GM13976 (cell line): ENCODE data around the gene DSCAM.
"Not testable (repeated sequence)": the region's sequence is repeated elsewhere in the genome, so short reads cannot be mapped to it uniquely, and the experiment has no call there.

ENCODE experiments used
- DNase-seq: peaks from one replicate; pipeline ENCODE4 v3.0.0; 2012; ENCODE audit warnings: low spot score
- CTCF ChIP-seq: IDR thresholded peaks from 2 replicates; pipeline ENCODE4 v1.5.1; 2012; ENCODE audit warnings: borderline replicate concordance, mild to moderate bottlenecking; ENCODE audit not compliant: insufficient read depth; ENCODE audit errors: extremely low read depth, missing control alignments, control extremely low read depth
- in situ Hi-C: fragments of 300-500 bp; cut with MboI; formaldehyde crosslinking; loops from one replicate; pipeline ENCODE4 v1.12.0; 2022; ENCODE audit warnings: low sequenced_read_pairs, mixed read lengths, inconsistent platforms; ENCODE audit not compliant: unreplicated experiment

The DSCAM gene

GRCh38 chr21:40191196-40191595, 655.8 kb downstream of the DSCAM start:
- DNase-seq = no peak
- in situ Hi-C loops = no loop called here
- no peak for TF ChIP-seq CTCF

- no peak for DNase-seq
- in situ Hi-C loops = no loop called here
- no peak for TF ChIP-seq CTCF
These were observed 658.9 kb downstream of the DSCAM start for GRCh38 chr21:40187946-40188654.

- in situ Hi-C loops = no loop called here
- TF ChIP-seq CTCF = no peak
- DNase-seq = no peak
These were observed 659.7 kb downstream of the DSCAM start for GRCh38 chr21:40187244-40187643.

GRCh38 chr21:40186045-40186444, 660.9 kb downstream of the DSCAM start:
- no peak for DNase-seq
- in situ Hi-C loops = no loop called here
- TF ChIP-seq CTCF = no peak

- no peak for DNase-seq
- TF ChIP-seq CTCF = no peak
- in situ Hi-C loops = no loop called here
These were observed 661.8 kb downstream of the DSCAM start for GRCh38 chr21:40185208-40185607.

GRCh38 chr21:40182491-40182890, 664.5 kb downstream of the DSCAM start:
- in situ Hi-C loops, DNase-seq: not testable (repeated sequence)

GRCh38 chr21:40179166-40179565, 667.8 kb downstream of the DSCAM start:
- in situ Hi-C loops = no loop called here

More at GRCh38 chr21:40179166-40179565, 667.8 kb downstream of the DSCAM start:
- no peak for DNase-seq
- TF ChIP-seq CTCF = no peak
